SK-MEL-5 (cell line): ENCODE results near the gene FRMD4A. TPM values are rescaled to one million over a fixed set of nuclear protein-coding genes. Genes with fewer than 3 reads are reported as not detected.

Source experiments
- DNase-seq: peaks from one replicate; pipeline ENCODE4 v3.0.0-alpha.2; 2016; ENCODE audit warnings: low read depth, low spot score
- in situ Hi-C: cut with HindIII; loops from 2 replicates; pipeline ENCODE4 v1.10.0; 2016; ENCODE audit warnings: low sequenced_read_pairs, high pct_unique_total_duplicates, low pct_unique_long_range_greater_than_20kb
- total RNA-seq: library from RNA; depleted of rRNA; stranded (reverse); fragments of >200 nt; shearing (Covaris generic); gene quantifications from 2 replicates; pipeline ENCODE4 v1.2.3, GENCODE V29; 2014

FRMD4A gene
- total RNA-seq, 1 experiment from 2014 or later, result 9.9 TPM

DNA sequence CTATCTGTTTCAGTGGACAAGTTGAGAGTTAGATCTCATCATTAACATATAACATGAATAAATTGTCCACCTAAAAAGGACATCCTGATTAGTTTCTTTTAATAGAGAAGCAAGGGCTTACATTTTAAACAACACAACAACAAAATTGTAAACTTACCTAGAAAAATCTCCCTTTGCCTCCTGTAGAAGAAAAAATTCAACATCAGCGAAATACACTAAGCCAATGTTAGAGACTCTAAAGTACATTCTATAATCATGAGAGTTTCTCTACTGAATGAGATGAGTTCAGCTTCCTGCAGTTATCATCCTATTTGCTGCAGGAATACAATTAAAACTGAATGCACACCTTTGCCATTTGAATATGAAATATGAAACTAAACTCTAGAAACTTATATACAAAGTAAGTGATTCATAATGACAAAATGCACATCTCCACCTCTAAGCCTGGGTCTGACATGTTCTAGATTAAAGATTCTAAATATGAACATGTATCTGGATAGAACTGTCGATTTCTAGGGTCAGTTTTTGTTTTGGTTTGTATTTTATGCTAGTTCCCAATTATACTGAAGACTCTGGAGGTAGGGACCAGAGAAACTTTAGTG lies 569.1 kb downstream of the FRMD4A start:
- no peak for DNase-seq
- in situ Hi-C loops, result no loop called here

DNA sequence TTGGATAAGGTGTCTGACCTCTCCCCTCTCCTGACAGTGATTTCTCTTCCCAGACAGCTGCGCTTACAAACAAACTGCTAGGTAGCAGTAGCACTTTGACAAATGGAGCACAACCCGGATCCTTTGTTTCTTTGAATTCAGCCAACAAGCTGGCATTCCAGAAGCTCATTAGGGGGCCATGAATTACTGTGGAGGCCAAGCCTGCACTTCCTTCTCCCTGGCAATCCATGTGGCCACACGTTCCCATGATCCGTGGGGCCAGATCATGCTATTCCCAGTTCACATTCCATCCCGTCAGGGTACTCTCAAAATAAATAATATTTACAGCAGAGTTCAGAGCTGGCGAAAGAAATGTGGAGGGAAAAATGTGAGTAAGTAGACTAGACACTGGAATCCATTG lies 571.6 kb downstream of the FRMD4A start:
- in situ Hi-C loops, result no loop called here
- no peak for DNase-seq

DNA sequence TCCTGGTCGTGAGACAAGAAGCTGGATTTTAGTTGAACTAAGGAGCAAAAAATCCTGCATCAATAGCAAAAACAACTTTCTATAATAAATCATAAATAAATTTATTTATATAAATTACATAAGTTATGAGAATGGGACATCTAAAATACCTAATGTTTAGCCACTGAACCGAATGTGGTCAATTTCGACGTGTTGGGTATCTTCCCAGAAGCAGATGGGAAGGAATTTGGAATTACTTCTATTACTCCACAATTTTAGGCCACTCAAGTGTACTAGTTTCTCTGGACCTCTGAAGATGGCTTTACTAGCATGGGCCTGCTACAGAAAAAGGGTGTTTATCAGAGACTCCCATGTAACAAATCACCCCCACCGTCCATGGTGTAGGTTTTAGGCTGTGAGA lies 572.0 kb downstream of the FRMD4A start:
- DNase-seq, result no peak
- in situ Hi-C loops, result no loop called here

DNA sequence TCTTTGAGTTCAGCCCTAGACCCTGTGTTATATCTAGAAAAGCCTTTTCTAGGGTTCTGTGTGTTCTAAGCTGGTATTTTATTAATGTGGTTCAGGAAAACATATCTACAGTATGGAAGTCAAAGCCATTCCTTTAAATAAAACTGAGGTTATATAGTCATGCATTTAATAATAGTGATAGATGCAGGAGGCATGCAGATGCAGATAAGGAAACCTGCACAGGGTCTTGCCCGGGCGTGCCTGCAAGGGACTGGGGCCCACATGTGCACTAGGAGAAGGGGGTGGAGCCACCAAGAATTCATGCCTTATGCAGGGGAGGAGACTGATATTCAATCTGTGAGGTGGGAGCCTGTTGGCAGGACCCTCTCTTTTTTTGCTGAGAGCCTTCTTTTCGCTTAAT lies 572.4 kb downstream of the FRMD4A start:
- in situ Hi-C loops, result no loop called here
- no peak for DNase-seq

DNA sequence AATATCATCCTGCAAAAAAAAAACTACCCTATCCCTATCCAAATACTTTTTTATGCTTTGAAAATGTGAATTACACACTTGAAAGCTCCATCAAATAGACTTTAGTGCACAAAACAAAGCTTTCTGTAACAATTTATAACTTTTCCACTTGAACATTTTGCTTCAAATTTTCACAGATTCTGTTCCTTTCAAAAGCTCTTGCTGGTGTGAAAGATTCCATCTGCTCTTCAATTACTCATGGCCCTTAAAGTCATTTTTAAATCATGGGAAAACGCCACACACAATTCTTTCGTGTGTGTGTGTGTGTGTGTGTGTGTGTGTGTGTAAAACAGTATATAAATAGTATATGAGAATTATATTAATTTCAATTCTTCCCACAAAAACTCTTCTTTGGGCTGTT lies 576.4 kb downstream of the FRMD4A start:
- in situ Hi-C loops, result no loop called here
- DNase-seq, result no peak

DNA sequence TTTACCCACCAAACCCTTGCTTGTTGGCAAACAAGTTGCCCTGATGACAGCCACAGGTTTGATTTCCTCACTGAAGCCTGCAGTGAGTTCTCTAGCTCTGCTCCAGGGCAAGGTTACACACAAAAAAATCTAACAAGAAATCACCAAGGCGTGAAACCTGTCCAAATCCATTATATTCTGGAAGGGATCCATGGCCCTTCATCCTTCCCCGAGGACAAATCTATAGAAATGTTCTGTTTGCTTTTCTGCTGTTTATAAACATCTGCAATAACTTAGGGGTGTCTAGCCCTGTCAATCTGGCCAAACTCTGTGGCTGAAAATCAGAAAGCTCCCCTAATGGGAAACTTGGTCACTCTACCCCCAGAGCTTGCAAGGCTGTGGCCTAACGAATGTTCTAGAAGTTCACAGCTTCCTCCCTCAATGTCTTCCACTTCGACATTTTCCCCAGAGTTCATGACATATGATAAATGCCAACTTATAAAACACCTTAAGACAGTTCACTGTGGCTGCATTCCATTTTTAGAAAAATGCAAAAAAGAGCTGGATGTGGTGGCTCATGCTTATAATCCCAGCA lies 579.4 kb downstream of the FRMD4A start:
- DNase-seq, result no peak
- in situ Hi-C loops, result no loop called here

DNA sequence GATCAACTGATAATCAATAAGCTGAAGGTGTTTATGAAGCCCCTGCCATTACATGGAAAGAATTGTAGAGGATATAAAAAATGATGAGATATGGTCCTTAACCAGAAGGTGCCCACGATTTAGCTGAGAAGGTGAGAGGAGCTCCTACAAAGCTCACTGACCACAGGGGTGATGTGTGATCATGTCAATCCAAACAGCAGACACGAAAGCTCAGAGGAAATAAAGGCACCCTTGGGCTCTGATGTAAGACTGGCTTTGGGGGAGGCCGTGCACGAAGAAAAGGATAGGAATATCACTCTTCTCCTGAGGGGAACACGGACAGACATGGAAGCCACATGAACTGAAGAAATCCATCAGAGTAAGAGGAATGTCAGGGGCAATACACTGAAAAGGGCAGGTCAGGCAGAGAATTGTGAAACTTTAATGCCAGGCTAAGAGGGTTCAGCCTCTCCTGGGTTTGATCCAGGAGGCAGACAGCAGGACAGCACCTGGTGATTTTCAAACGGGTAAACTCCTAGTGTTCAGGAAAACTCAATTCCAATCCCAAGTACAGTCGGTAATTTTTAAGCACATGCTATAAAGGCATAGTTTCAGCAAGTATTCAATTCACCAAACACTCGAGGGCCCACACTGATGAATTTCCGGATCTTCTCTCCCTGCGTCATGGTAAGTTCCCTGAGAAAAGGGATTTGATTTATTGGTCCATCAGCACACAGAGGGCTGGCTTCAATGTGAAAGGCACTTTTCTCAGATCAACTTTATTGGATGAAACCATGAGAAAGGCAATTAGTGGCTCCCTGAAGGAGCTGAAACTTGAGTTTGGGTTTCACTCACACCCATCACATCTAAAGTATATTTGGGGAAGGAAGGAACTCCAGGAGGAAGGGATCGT lies 580.2 kb downstream of the FRMD4A start:
- no peak for DNase-seq
- in situ Hi-C loops, result no loop called here

DNA sequence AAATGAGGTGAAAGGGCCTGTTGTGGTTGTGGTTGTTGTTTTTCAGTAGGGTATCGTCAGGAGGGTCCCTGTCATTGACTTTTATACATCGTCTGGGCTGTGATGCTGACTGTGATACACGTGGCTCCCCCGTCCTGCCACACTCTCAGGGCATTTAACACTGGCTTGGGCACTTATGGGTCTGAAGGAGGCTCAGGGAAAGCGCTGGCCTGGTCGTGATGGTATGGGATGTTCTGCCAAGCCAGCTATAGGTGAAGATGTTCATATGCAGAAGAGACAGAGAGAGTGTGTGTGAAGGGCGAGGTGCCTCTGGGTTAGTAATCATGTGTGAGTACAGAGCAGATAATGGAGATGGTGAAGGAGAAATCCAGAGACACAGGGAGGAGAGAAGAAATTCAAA lies 585.5 kb downstream of the FRMD4A start:
- in situ Hi-C loops, result no loop called here
- no peak for DNase-seq

DNA sequence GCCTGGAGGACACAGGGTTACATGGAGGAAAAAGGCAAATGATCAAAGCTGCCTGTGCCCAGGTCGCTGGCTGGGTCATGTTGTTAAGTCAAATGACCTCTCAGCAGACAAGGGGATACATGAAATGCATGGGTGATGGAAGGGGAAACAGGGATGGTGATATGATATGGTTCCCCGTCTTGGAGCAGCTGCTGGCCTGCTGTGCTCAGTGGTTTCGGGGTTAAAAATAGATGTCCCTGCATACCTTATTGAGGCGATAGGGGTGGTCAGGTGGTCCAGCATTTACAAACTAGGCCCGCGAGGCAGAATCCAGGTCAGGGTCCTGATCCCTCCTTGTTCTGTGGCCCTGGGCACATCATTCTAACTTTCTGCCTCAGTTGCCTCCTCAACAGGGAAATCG lies 586.8 kb downstream of the FRMD4A start:
- in situ Hi-C loops, result no loop called here
- no peak for DNase-seq

DNA sequence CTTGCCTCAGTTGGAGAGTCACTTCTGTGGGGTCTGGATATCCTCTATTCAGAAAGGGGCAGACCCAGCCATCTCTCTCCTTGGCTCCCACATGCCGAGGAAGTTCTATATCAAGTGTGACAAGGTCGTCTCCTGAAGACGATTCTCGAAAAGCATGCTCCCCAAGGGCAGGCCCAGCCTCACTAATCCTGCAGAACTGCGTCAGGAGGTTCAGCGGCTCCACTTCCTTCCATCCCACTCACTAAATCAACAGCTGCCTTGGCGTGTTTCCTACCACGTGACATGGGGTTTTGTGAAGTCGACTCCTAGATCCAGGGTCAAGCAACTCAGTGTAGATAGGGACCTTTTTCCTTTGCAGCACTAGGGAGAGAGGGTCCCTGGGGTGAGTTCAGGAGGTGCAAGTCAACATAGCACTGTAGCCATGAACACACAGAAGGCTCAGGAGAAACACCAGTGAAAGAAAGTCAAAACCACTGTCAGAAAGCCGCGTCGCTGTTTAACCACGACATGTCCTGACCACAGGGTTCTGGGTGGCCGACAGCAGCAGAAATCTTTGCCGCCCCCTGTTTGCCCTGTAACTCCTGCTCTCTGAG lies 587.5 kb downstream of the FRMD4A start:
- in situ Hi-C loops, result no loop called here
- no peak for DNase-seq

DNA sequence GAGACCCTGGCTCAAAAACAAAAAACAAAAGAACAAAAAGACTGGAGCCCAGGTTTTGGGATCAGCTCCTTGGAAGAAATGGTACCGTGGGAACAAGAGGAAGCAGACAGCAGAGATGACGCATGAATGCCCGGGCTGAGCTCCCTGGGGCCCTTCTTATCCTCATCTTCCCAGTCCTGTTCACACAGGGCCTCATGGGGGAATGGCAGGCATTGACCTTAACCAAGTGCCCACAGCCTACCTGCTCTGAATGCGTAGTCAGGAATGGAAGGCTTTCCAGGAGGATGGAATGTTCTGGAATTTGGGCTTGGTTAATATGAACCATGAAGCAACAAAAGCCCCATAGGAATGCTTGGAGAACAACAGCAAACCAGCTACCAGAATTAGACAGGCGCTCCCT lies 589.3 kb downstream of the FRMD4A start:
- DNase-seq, result no peak
- in situ Hi-C loops, result no loop called here

DNA sequence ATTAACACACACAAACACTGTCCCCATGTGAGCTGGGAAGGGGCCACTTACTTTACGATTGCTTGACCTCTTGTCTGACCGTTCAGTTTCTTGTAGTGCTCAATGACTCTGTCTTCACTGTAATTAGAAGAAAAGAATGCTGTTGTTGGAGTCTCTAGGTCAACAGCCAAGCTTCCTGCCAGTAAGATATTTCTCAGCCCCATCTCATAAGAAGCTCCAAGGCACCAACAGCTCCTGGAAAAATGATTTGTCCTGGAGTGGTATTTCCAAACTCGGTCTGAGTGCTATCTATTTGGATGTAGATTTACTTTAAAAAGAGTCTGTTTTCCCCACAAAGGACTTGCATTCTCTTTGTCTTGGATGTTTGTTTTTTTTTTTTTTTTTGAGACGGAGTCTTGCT lies 590.3 kb downstream of the FRMD4A start:
- in situ Hi-C loops, result no loop called here
- no peak for DNase-seq

DNA sequence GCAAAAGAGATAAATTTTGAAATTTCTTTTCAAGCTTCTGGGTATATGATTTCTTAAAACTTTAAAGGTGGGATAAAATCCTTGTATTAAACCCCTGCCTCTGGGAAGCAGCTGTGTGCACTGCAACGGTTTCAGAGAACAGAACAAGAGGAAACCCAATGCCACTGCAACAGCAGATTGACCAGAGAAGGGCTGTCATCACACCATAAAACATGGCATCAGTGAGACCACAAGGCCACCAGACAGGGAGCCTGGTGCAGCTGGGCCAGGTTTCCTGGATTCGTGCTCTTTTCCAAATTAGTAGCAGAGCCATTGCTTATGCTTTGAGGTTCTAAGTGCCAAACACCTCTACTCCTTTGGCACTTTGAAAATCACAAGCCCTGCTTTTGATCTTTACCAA lies 591.5 kb downstream of the FRMD4A start:
- in situ Hi-C loops, result no loop called here

DNA sequence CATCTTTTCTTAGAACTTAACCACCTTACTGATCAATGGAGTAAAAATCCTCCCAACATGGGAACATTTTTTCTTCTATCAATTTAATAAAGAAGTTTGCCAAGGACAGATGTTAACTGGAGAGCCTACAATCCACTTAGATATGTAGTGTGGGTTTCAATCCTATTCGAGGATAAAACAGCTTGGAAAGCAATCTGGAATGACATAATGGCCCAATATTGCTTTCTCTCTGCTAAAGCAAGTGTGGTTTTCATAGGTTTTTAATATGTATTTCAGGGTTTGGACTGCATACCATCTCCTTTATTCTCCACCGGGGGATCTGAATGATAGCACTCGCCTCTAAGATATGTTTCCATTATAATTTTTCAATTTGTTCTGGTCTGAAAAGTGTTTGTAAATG lies 594.2 kb downstream of the FRMD4A start:
- in situ Hi-C loops, result no loop called here
- no peak for DNase-seq

More for the DNA sequence above, 591.5 kb downstream of the FRMD4A start:
- DNase-seq, result no peak

DNA sequence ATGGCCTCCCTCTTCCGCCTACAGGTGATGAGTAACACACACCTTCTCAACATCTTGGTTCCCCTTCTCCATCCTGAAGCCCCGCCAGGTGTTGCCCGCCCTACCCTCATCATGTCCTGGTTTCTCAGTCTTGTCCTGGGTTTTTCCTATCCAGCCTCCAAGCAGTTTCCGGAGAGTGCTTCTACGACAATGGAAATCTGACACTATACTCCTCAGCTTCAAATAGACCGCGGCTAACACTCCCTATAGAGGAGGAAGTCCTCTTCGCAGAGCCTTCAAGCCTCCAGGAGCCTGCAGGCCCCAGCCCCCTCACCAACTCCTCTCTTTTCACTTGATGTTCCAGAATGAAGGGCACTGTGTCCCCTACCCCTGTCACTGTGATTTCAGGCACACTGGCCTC lies 596.6 kb downstream of the FRMD4A start:
- no peak for DNase-seq
- in situ Hi-C loops, result no loop called here

DNA sequence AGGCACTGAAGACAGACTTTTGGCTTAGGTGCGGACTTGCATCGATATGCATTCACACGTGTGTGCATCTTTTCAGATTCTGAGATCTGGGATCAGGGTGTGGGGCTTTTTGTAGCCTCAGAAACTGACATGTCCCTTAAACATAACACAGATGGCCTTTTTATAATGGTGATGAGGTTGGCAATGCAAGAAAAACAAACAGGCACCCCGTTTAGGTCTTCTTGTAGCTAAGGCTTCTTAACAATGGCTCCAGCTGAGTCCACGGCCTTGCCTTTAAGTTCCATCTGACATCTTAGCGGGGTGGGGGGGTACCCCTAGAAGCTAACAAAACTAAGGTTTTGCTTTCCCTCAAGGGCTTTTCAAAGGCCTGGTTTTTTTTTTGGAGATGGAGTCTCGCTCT lies 597.7 kb downstream of the FRMD4A start:
- no peak for DNase-seq

DNA sequence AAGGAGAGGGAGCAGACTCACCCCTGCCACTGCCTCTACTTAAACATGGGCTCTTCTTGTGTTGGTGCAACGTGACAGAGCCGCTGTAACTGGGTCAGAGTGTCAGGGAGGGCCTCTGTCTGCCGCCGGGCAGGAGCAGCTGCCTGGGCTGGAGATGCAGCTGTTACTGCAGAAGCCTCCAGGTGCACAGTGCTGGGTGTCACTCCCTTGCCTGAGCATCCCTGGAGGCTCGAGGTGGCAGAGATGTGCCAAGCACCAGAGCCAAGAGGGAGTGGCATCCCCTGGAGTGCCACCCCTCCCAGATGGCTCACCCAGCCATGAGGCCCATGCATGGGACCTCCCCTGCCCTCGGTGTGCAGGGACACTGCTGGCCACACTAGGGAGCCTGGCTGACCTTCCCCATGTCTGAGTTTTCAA lies 598.3 kb downstream of the FRMD4A start:
- DNase-seq, result no peak
- in situ Hi-C loops, result no loop called here

More for the DNA sequence above, 597.7 kb downstream of the FRMD4A start:
- in situ Hi-C loops, result no loop called here

DNA sequence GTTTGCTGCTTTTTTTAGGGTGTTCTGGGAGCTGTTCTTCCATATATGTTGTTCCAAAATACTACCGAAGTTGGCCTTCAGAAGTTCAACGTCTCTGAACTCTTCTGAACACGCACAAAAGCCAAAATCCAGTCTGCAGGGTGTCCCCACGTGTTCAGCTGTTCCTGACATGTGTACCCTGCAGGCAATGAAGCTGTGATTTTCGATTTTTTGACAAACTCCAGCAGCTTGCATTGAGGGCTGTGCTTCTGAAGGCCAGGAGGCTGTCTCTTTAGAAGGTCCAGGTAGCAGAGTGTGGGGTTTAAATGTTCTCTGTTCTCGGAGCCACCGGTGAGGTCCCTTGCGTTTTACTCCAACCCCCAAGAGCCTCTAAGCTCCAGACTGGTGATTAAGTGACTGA lies 598.9 kb downstream of the FRMD4A start:
- in situ Hi-C loops, result no loop called here
- no peak for DNase-seq

DNA sequence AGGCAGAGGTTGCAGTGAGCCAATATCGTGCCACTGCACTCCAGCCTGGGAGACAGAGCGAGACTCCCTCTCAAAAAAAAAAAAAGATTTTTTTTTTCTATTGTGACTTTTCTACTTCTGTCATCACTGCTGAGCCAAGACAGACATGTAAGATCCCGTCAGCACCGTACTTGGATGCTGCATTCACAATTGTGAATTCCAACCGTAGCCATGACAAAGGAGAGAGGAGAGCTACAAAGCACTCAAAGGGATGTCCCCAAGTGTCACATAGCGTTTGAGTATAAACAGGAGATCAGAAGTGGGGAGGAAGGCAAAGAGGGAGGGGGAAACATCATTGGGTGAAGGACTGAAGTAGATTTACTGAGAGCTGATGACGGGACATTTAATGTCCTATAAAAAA lies 599.8 kb downstream of the FRMD4A start:
- in situ Hi-C loops, result no loop called here
- no peak for DNase-seq
